GM21526 (cell line): ENCODE results near the gene MYRIP.
A peak's percentile ranks its signal among the peaks of the same experiment; 100 is the strongest.

Experiments
- ATAC-seq: cut with Tn5 transposase; IDR thresholded peaks from one replicate; pipeline ENCODE4 v1.9.1; 2021; ENCODE audit warnings: moderate library complexity; ENCODE audit not compliant: unreplicated experiment, low FRiP score

MYRIP gene

GRCh38 chr3:40304352-40304751 is 494.9 kb downstream of the MYRIP start:
- ATAC-seq, result no peak

GRCh38 chr3:40306336-40306735 is 496.9 kb downstream of the MYRIP start:
- ATAC-seq, result no peak

- ATAC-seq, result no peak
Measured at GRCh38 chr3:40307176-40307575, 497.8 kb downstream of the MYRIP start.

- peak; percentile 30 for ATAC-seq
Measured at GRCh38 chr3:40308725-40309417, 499.5 kb downstream of the MYRIP start.

- ATAC-seq, result peak; percentile 94
Measured at GRCh38 chr3:40309418-40309924, 500.1 kb downstream of the MYRIP start, which contains the start of gene EIF1B. TSS of gene EIF1B (plus strand) at chr3:40309707. CDS start at chr3:40309942, 235 bp downstream.
